WTC11 (cell line): ENCODE results near the gene FAXDC2.

Experiments used
- ATF1 ChIP-seq: sonication (generic); formaldehyde crosslinking; IDR thresholded peaks from 2 replicates; pipeline ENCODE4 v1.8.1; 2023; ENCODE audit warnings: mild to moderate bottlenecking, moderate library complexity, missing genetic modification reagents
- CTCF ChIP-seq: fragments of 200-600 bp; IDR thresholded peaks from 2 replicates; pipeline ENCODE4 v1.8.0; 2022; ENCODE audit warnings: antibody characterized with exemption
- E2F1 ChIP-seq: sonication (generic); formaldehyde crosslinking; IDR thresholded peaks from 2 replicates; pipeline ENCODE4 v1.8.0; 2022; ENCODE audit warnings: mild to moderate bottlenecking, missing genetic modification reagents
- ZNF138 ChIP-seq: sonication (generic); formaldehyde crosslinking; conservative IDR thresholded peaks from 2 replicates; pipeline ENCODE4 v1.8.1; 2022; ENCODE audit warnings: mild to moderate bottlenecking, moderate library complexity, missing genetic modification reagents

GRCh38 chr5:154857530-154858296 is 7.3 kb upstream of the FAXDC2 start:
- TF ChIP-seq ATF1 (CRISPR knock-in tag): no peak; the same call in 1 of the 2 replicates
- TF ChIP-seq CTCF: no peak
- TF ChIP-seq ZNF138 (CRISPR knock-in tag): no peak
- TF ChIP-seq E2F1 (CRISPR knock-in tag): no peak
